Transverse colon (tissue), 4 donors: ENCODE data around the gene FAM83E.
A peak's percentile ranks its signal among the peaks of the same experiment; 100 is the strongest.

Experiments used
- EP300 ChIP-seq: sonication (generic); formaldehyde crosslinking; IDR thresholded peaks from one replicate; pipeline ENCODE4 v1.6.1; 2017; ENCODE audit warnings: antibody characterized with exemption, low read depth
- POLR2A ChIP-seq: fragments of 450-650 bp; IDR thresholded peaks from one replicate; pipeline ENCODE4 v1.6.1; 2016; ENCODE audit warnings: antibody characterized with exemption, mild to moderate bottlenecking, moderate library complexity
- POLR2AphosphoS5 ChIP-seq, 3 donors: sonication (generic); formaldehyde crosslinking; IDR thresholded peaks; one replicate each; pipeline ENCODE4 v1.6.1; 2016; ENCODE audit warnings: antibody characterized with exemption in 3 of 3
- TF ChIP-seq, protein P1 (sequence below), 5 experiments: fragments of 200-600 bp in 3 of 5; fragments of 450-650 bp in 2 of 5; sonication (generic) in 3 of 5; IDR thresholded peaks; 1 replicate in 2 of 5; 2 replicates in 3 of 5; pipeline ENCODE4 v1.5.1; 2016 to 2017; ENCODE audit warnings: antibody characterized with exemption in 5 of 5, inconsistent platforms in 3 of 5, mild to moderate bottlenecking in 2 of 5, moderate library complexity in 1 of 5

DNA sequence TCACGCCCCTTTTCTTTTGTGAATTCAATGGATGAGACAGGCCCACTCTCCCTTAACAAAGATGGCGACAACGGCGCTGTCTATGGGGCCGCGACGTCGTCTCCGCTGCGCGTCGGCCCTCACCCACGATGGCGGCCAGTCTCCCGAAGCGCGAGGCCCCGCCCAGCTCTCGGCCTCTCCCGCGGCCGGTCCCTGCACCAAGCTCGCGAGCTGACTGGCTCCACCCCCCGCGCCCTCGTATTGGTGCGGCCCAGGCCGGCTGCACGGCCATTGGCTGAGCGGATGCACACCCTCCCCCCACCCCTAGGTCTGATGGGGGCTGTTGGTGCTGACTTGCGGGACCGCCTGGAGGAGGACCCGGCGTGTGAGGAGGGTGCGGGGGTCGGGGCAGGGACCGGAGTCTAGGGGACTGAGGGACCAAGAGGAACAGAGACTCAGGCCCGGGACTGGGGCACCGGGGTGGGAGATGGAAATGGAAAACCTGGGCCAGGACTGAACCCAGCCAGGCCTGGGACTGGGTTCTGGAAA is 9.3 kb upstream of the FAM83E start:
- TF ChIP-seq, protein P1, sequence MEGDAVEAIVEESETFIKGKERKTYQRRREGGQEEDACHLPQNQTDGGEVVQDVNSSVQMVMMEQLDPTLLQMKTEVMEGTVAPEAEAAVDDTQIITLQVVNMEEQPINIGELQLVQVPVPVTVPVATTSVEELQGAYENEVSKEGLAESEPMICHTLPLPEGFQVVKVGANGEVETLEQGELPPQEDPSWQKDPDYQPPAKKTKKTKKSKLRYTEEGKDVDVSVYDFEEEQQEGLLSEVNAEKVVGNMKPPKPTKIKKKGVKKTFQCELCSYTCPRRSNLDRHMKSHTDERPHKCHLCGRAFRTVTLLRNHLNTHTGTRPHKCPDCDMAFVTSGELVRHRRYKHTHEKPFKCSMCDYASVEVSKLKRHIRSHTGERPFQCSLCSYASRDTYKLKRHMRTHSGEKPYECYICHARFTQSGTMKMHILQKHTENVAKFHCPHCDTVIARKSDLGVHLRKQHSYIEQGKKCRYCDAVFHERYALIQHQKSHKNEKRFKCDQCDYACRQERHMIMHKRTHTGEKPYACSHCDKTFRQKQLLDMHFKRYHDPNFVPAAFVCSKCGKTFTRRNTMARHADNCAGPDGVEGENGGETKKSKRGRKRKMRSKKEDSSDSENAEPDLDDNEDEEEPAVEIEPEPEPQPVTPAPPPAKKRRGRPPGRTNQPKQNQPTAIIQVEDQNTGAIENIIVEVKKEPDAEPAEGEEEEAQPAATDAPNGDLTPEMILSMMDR (IDR thresholded peaks at IDR 0.05), result no peak
- peak; percentile 7 for TF ChIP-seq POLR2A
- no peak for TF ChIP-seq EP300
- TF ChIP-seq POLR2AphosphoS5 (IDR thresholded peaks at IDR 0.05), result peak in 2 of 3 donors; percentile 28 to 50
